NB4 (cell line): ENCODE measurements around the gene MAPK11.

Experiments
- DNase-seq: peaks from one replicate; pipeline ENCODE4 v3.0.0; 2010; ENCODE audit warnings: low read depth
- H3K4me3 ChIP-seq: one replicate; pipeline ENCODE4 v1.5.1; 2011; ENCODE audit warnings: mild to moderate bottlenecking, low read depth, low read length, moderate library complexity
- MAX ChIP-seq: IDR thresholded peaks from 2 replicates; pipeline ENCODE4 v1.6.1; 2011; ENCODE audit warnings: low read depth, low read length
- MYC ChIP-seq: IDR thresholded peaks from 2 replicates; pipeline ENCODE4 v1.6.1; 2011; ENCODE audit warnings: low read depth, low read length
- POLR2A ChIP-seq: IDR thresholded peaks from 2 replicates; pipeline ENCODE4 v1.6.1; 2011; ENCODE audit warnings: mild to moderate bottlenecking; ENCODE audit not compliant: insufficient read length; ENCODE audit errors: extremely low read depth
- TF ChIP-seq, protein P1 (sequence below): IDR thresholded peaks from one replicate; pipeline ENCODE4 v1.5.1; 2012; ENCODE audit warnings: low read depth, low read length

Gene MAPK11

GRCh38 chr22:50256258-50256862 lies 13.8 kb downstream of the MAPK11 start:
- no peak for DNase-seq
- no peak for TF ChIP-seq POLR2A
- TF ChIP-seq MAX, result no peak
- TF ChIP-seq MYC, result no peak
- TF ChIP-seq, protein P1, sequence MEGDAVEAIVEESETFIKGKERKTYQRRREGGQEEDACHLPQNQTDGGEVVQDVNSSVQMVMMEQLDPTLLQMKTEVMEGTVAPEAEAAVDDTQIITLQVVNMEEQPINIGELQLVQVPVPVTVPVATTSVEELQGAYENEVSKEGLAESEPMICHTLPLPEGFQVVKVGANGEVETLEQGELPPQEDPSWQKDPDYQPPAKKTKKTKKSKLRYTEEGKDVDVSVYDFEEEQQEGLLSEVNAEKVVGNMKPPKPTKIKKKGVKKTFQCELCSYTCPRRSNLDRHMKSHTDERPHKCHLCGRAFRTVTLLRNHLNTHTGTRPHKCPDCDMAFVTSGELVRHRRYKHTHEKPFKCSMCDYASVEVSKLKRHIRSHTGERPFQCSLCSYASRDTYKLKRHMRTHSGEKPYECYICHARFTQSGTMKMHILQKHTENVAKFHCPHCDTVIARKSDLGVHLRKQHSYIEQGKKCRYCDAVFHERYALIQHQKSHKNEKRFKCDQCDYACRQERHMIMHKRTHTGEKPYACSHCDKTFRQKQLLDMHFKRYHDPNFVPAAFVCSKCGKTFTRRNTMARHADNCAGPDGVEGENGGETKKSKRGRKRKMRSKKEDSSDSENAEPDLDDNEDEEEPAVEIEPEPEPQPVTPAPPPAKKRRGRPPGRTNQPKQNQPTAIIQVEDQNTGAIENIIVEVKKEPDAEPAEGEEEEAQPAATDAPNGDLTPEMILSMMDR, result no peak
- no peak overlapping the region for H3K4me3 ChIP-seq

- H3K4me3 ChIP-seq, result no peak overlapping the region
- no peak for DNase-seq
Observed at GRCh38 chr22:50255607-50256006, 14.6 kb downstream of the MAPK11 start.

GRCh38 chr22:50255099-50255498 lies 15.1 kb downstream of the MAPK11 start:
- DNase-seq, result no peak
- H3K4me3 ChIP-seq, result no peak overlapping the region
- TF ChIP-seq MYC, result no peak
- TF ChIP-seq POLR2A, result no peak
- TF ChIP-seq, protein P1, result no peak
- no peak for TF ChIP-seq MAX

More at GRCh38 chr22:50255607-50256006, 14.6 kb downstream of the MAPK11 start:
- no peak for TF ChIP-seq MAX
- TF ChIP-seq, protein P1, result no peak
- TF ChIP-seq MYC, result no peak
- no peak for TF ChIP-seq POLR2A

DNA sequence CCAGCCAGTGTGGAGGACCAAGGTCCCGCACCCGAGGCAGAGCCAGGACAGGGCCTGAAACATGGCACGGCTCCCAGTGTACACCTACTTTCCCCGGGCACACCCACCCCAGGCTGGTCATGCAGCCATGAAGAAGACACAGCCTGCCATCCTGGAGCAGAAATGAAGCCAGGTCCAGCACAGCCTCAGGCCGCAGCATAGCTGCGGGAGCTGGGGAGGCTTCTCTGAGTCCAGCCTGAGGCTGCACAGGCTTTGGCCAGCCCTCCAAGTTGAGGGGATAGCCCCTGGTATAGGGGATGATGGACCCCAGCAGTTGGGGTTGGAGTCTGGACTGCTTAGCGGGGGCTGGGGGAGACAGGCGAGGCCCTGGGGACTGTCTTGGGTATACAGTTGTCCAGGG lies 16.2 kb downstream of the MAPK11 start:
- no peak for DNase-seq

DNA sequence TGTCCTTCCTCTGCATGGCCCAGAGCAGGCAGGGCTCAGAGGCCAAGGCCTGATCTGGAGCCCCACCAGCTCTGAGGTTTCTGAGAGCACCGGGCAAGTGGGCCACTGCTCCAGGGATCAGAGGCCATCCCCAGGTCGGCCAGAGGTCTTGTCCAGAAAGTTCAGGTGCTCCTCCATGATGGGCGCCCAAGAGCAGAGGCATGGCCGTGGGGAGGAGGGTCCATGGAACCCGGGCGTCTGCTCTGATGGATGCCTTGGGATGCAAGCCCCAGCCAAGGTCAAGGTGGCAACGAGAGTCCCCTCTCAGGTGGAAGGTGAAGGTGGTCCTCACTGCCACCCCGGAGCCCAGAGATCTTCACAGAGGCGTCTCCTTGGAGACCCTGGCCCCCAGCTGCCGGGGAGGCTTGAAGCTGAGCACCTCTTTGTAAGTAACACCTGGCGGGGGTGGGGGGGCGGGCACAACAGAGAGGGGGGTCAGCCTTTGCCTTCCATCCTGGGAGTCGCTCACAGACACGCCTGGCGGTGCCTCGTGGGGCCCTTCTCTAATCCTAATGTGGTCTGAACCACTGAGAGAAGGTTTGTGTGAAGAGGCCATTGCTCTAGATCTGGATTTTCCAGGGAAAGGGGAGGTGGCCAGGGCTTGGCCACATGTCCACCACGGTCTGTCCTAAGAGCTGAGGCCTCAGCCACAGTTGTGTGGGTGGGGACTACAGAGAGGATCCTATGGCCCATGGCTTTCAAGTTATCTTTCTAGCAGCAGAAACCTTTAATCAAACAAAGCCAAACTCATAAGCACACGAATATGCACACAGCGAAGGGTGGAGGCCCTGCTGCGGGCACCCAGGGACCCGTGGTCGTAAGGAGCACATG lies 16.9 kb downstream of the MAPK11 start:
- no peak overlapping the region for H3K4me3 ChIP-seq

More for the DNA sequence above, 16.2 kb downstream of the MAPK11 start:
- no peak overlapping the region for H3K4me3 ChIP-seq
- no peak for TF ChIP-seq MAX

More for the DNA sequence above, 16.9 kb downstream of the MAPK11 start:
- DNase-seq, result no peak
- no peak for TF ChIP-seq MAX
- no peak for TF ChIP-seq POLR2A
- no peak for TF ChIP-seq MYC
- TF ChIP-seq, protein P1, result no peak
